Measurements from ENCODE around the gene TNFRSF4.

The TNFRSF4 gene

GRCh38 chr1:1236176-1236763, 22.3 kb upstream of the TNFRSF4 start:
- no peak for TF ChIP-seq SUZ12 (IDR thresholded peaks at IDR 0.05; ENCODE audit: extremely low read depth, insufficient read depth, insufficient read length)
- no peak for TF ChIP-seq YY1 (IDR thresholded peaks at IDR 0.05; ENCODE audit: insufficient read depth, insufficient read length)
- TF ChIP-seq ZNF274 (IDR thresholded peaks at IDR 0.05; ENCODE audit: low read depth, low read length), result no peak
- peaks cover 31% of the 10 kb centered on the region for H3K36me3 ChIP-seq (ENCODE audit: insufficient read depth, insufficient read length, low read length)
- H3K4me1 ChIP-seq (ENCODE audit: insufficient read depth, insufficient read length), result peaks cover 11% of the 10 kb centered on the region
- H3K9ac ChIP-seq (ENCODE audit: insufficient read length, low read depth), result peak overlapping the region; percentile 42
- H3K9me3 ChIP-seq (ENCODE audit: insufficient read depth, low read length), result peaks cover 8% of the 10 kb centered on the region; the same call in 1 of the 2 replicates
- no peak for DNase-seq (ENCODE audit: low read depth, low spot score)
- H3K27me3 ChIP-seq (ENCODE audit: insufficient read depth, insufficient read length), result no peaks in the 10 kb centered on the region
- H3K4me3 ChIP-seq (ENCODE audit: insufficient read length, low read depth), result no peak overlapping the region

GRCh38 chr1:1235016-1235744, 21.2 kb upstream of the TNFRSF4 start:
- Histone ChIP-seq H3K27me3 (ENCODE audit: insufficient read depth, insufficient read length) (no peaks in the 10 kb centered on the region), H3K36me3 (ENCODE audit: insufficient read depth, insufficient read length, low read length) (peaks cover 32% of the 10 kb centered on the region), H3K9ac (ENCODE audit: insufficient read length, low read depth) (no peak overlapping the region), H3K9me3 (ENCODE audit: insufficient read depth, low read length) (peaks cover 8% of the 10 kb centered on the region; the same call in 1 of the 2 replicates), H3K4me1 (ENCODE audit: insufficient read depth, insufficient read length) (peaks cover 11% of the 10 kb centered on the region), H3K4me3 (ENCODE audit: insufficient read length, low read depth) (no peak overlapping the region)
- TF ChIP-seq ZNF274 (IDR thresholded peaks at IDR 0.05; ENCODE audit: low read depth, low read length), result no peak
- no peak for TF ChIP-seq SUZ12 (IDR thresholded peaks at IDR 0.05; ENCODE audit: extremely low read depth, insufficient read depth, insufficient read length)
- TF ChIP-seq YY1 (IDR thresholded peaks at IDR 0.05; ENCODE audit: insufficient read depth, insufficient read length), result no peak
- no peak for DNase-seq (ENCODE audit: low read depth, low spot score)

GRCh38 chr1:1234180-1234808, 20.3 kb upstream of the TNFRSF4 start:
- no peak overlapping the region for H3K4me3 ChIP-seq (ENCODE audit: insufficient read length, low read depth)
- no peaks in the 10 kb centered on the region for H3K27me3 ChIP-seq (ENCODE audit: insufficient read depth, insufficient read length)
- H3K9me3 ChIP-seq (ENCODE audit: insufficient read depth, low read length), result peaks cover 8% of the 10 kb centered on the region; the same call in 1 of the 2 replicates
- peaks cover 41% of the 10 kb centered on the region for H3K36me3 ChIP-seq (ENCODE audit: insufficient read depth, insufficient read length, low read length)
- H3K9ac ChIP-seq (ENCODE audit: insufficient read length, low read depth), result no peak overlapping the region
- H3K4me1 ChIP-seq (ENCODE audit: insufficient read depth, insufficient read length), result peaks cover 7% of the 10 kb centered on the region
- no peak for DNase-seq (ENCODE audit: low read depth, low spot score)
- TF ChIP-seq YY1 (IDR thresholded peaks at IDR 0.05; ENCODE audit: insufficient read depth, insufficient read length) (no peak), ZNF274 (IDR thresholded peaks at IDR 0.05; ENCODE audit: low read depth, low read length) (no peak), SUZ12 (IDR thresholded peaks at IDR 0.05; ENCODE audit: extremely low read depth, insufficient read depth, insufficient read length) (no peak)

DNA sequence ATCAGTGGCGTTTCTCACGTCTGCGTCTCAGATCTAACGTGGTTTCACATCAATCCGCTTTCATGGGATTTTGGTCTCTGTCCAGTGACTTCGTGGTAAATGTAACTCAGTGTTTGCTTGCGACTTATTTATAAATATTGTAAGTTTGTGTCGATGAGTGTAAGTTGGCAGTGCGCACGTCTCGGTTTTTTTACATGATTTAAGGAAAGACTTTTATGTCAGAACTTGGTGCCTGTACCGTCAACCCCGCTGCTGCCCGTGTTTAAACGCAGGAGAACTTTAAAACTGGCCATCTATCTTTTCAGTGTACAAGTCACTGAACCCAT, 19.6 kb upstream of the TNFRSF4 start:
- H3K4me3 ChIP-seq (ENCODE audit: insufficient read length, low read depth), result no peak overlapping the region
- H3K9ac ChIP-seq (ENCODE audit: insufficient read length, low read depth), result peak overlapping the region; percentile 32
- H3K36me3 ChIP-seq (ENCODE audit: insufficient read depth, insufficient read length, low read length), result peaks cover 48% of the 10 kb centered on the region
- DNase-seq (ENCODE audit: low read depth, low spot score), result no peak
- no peaks in the 10 kb centered on the region for H3K27me3 ChIP-seq (ENCODE audit: insufficient read depth, insufficient read length)
- peaks cover 7% of the 10 kb centered on the region for H3K4me1 ChIP-seq (ENCODE audit: insufficient read depth, insufficient read length)
- TF ChIP-seq SUZ12 (IDR thresholded peaks at IDR 0.05; ENCODE audit: extremely low read depth, insufficient read depth, insufficient read length), result no peak
- no peak for TF ChIP-seq ZNF274 (IDR thresholded peaks at IDR 0.05; ENCODE audit: low read depth, low read length)
- TF ChIP-seq YY1 (IDR thresholded peaks at IDR 0.05; ENCODE audit: insufficient read depth, insufficient read length), result no peak
- H3K9me3 ChIP-seq (ENCODE audit: insufficient read depth, low read length), result peaks cover 8% of the 10 kb centered on the region; the same call in 1 of the 2 replicates

DNA sequence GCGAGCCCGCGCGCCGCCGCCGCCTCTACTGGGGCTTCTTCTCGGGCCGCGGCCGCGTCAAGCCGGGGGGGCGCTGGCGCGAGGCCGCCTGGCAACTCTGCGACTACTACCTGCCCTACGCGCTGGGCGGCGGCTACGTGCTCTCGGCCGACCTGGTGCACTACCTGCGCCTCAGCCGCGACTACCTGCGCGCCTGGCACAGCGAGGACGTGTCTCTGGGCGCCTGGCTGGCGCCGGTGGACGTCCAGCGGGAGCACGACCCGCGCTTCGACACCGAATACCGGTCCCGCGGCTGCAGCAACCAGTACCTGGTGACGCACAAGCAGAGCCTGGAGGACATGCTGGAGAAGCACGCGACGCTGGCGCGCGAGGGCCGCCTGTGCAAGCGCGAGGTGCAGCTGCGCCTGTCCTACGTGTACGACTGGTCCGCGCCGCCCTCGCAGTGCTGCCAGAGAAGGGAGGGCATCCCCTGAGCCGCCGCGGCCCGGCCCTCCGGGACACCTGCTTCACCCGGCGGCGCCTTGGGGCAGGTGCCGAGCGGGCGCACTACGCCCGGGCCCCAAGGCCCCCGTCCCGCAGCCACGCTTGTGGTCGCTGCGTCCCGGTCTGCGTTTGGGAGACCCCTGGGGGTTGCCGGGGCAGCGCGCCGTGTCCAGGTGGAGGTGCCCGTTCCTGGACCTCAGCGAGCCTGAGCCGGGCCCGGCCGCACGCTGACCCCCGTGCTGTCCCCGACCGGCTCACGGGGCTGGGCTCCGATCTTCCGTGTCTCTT, 19.0 kb upstream of the TNFRSF4 start:
- TF ChIP-seq ZNF274 (IDR thresholded peaks at IDR 0.05; ENCODE audit: low read depth, low read length), result no peak
- TF ChIP-seq SUZ12 (IDR thresholded peaks at IDR 0.05; ENCODE audit: extremely low read depth, insufficient read depth, insufficient read length), result no peak
- no peak for TF ChIP-seq YY1 (IDR thresholded peaks at IDR 0.05; ENCODE audit: insufficient read depth, insufficient read length)
- H3K9ac ChIP-seq (ENCODE audit: insufficient read length, low read depth), result peak overlapping the region; percentile 70
- no peaks in the 10 kb centered on the region for H3K27me3 ChIP-seq (ENCODE audit: insufficient read depth, insufficient read length)
- H3K4me3 ChIP-seq (ENCODE audit: insufficient read length, low read depth), result peak overlapping the region; percentile 55
- H3K9me3 ChIP-seq (ENCODE audit: insufficient read depth, low read length), result peaks cover 8% of the 10 kb centered on the region; the same call in 1 of the 2 replicates
- H3K4me1 ChIP-seq (ENCODE audit: insufficient read depth, insufficient read length), result peaks cover 4% of the 10 kb centered on the region
- DNase-seq (ENCODE audit: low read depth, low spot score), result no peak
- peaks cover 53% of the 10 kb centered on the region for H3K36me3 ChIP-seq (ENCODE audit: insufficient read depth, insufficient read length, low read length)

DNA sequence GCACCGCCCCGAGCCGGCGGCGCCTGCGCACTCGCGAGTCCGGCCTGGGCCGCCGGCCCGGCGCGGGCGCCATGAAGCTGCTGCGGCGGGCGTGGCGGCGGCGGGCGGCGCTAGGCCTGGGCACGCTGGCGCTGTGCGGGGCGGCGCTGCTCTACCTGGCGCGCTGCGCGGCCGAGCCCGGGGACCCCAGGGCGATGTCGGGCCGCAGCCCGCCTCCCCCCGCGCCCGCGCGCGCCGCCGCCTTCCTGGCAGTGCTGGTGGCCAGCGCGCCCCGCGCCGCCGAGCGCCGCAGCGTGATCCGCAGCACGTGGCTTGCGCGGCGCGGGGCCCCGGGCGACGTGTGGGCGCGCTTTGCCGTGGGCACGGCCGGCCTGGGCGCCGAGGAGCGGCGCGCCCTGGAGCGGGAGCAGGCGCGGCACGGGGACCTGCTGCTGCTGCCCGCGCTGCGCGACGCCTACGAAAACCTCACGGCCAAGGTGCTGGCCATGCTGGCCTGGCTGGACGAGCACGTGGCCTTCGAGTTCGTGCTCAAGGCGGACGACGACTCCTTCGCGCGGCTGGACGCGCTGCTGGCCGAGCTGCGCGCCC, 18.3 kb upstream of the TNFRSF4 start, which contains the start of gene B3GALT6:
TSS of gene B3GALT6 (plus strand) at position 30 of the 588 bp plus-strand sequence. CDS start at position 72, 42 bp downstream.
- Histone ChIP-seq H3K36me3 (ENCODE audit: insufficient read depth, insufficient read length, low read length) (peaks cover 60% of the 10 kb centered on the region), H3K9ac (ENCODE audit: insufficient read length, low read depth) (peak within 1 kb of the TSS; percentile 99), H3K4me1 (ENCODE audit: insufficient read depth, insufficient read length) (peaks cover 3% of the 10 kb centered on the region), H3K9me3 (ENCODE audit: insufficient read depth, low read length) (peaks cover 8% of the 10 kb centered on the region; the same call in 1 of the 2 replicates), H3K27me3 (ENCODE audit: insufficient read depth, insufficient read length) (no peaks in the 10 kb centered on the region), H3K4me3 (ENCODE audit: insufficient read length, low read depth) (peak within 1 kb of the TSS; percentile 94)
- DNase-seq (ENCODE audit: low read depth, low spot score), result no peak
- TF ChIP-seq YY1 (IDR thresholded peaks at IDR 0.05; ENCODE audit: insufficient read depth, insufficient read length) (no peak), ZNF274 (IDR thresholded peaks at IDR 0.05; ENCODE audit: low read depth, low read length) (no peak), SUZ12 (IDR thresholded peaks at IDR 0.05; ENCODE audit: extremely low read depth, insufficient read depth, insufficient read length) (no peak)
